IMR-90 (cell line): ENCODE measurements around the gene LDHAL6B. TPM values are rescaled to one million over a fixed set of nuclear protein-coding genes. Genes with fewer than 3 reads are reported as not detected.
A peak's percentile ranks its signal among the peaks of the same experiment; 100 is the strongest.

Experiments
- ATAC-seq: fragments of 200-7000 bp; cut with Tn5 transposase; 2 replicates; pipeline ENCODE4 v1.9.1; 2020; ENCODE audit warnings: low read depth, mild to moderate bottlenecking, moderate library complexity
- BruUV-seq: library from RNA; stranded (reverse); fragments of 400-500 nt; replicated peaks from 2 replicates; lab custom pipeline; 2021; lab: Mats Ljungman, UMichigan
- CTCF ChIA-PET: fragments of 300-600 bp; formaldehyde crosslinking; extraction: SDS; loops from one replicate; lab custom pipeline; 2021; ENCODE audit warnings: antibody characterized with exemption; lab: Yijun Ruan, JAX
- POLR2A ChIA-PET: fragments of 300-600 bp; sonication (Branson Sonifier 250); formaldehyde crosslinking; loops from one replicate; lab custom pipeline; 2022; ENCODE audit warnings: antibody characterized with exemption; ENCODE audit not compliant: unreplicated experiment; lab: Charles Lee
- DNase-seq: peaks from one replicate; pipeline ENCODE4 v3.0.0; 2013
- H2AFZ ChIP-seq: replicated peaks from 2 replicates; pipeline ENCODE3; 2013; ENCODE audit warnings: low read length, mild to moderate bottlenecking; ENCODE audit not compliant: poor library complexity
- H2AK5ac ChIP-seq: 2 replicates; pipeline ENCODE4 v1.6.1; 2013; ENCODE audit warnings: low read depth, low read length, inconsistent platforms
- H2AK9ac ChIP-seq: replicated peaks from 2 replicates; pipeline ENCODE3; 2013; ENCODE audit warnings: mild to moderate bottlenecking, low read depth, low read length, moderate library complexity; ENCODE audit not compliant: poor library complexity
- H2BK120ac ChIP-seq: 2 replicates; pipeline ENCODE4 v1.6.1; 2013; ENCODE audit warnings: low read depth, low read length, inconsistent platforms
- H2BK15ac ChIP-seq: 3 replicates; pipeline ENCODE4 v1.6.1; 2013; ENCODE audit warnings: low read depth, low read length, inconsistent platforms
- H2BK20ac ChIP-seq: 2 replicates; pipeline ENCODE4 v1.6.1; 2013; ENCODE audit warnings: low read depth, mild to moderate bottlenecking, inconsistent platforms, low read length, moderate library complexity
- H2BK5ac ChIP-seq: 2 replicates; pipeline ENCODE4 v1.6.1; 2013; ENCODE audit warnings: mild to moderate bottlenecking, low read depth, low read length, inconsistent platforms; ENCODE audit not compliant: poor library complexity, severe bottlenecking
- H3K14ac ChIP-seq: replicated peaks from 2 replicates; pipeline ENCODE4 v1.6.1; 2013; ENCODE audit warnings: low read depth, low read length, inconsistent platforms
- H3K18ac ChIP-seq: 2 replicates; pipeline ENCODE4 v1.6.1; 2013; ENCODE audit warnings: low read depth, low read length, control low read depth
- H3K23ac ChIP-seq: 2 replicates; pipeline ENCODE4 v1.6.1; 2013; ENCODE audit warnings: low read depth, low read length, inconsistent platforms
- H3K27ac ChIP-seq: 2 replicates; pipeline ENCODE4 v1.5.1; 2013; ENCODE audit warnings: mild to moderate bottlenecking, control low read depth, low read length; ENCODE audit not compliant: insufficient read depth
- H3K27me3 ChIP-seq: 2 replicates; pipeline ENCODE4 v1.6.1; 2013; ENCODE audit warnings: low read length; ENCODE audit not compliant: control insufficient read depth, insufficient read depth
- H3K36me3 ChIP-seq: 2 replicates; pipeline ENCODE4 v1.6.1; 2013; ENCODE audit warnings: low read length, mixed read lengths; ENCODE audit not compliant: control insufficient read depth, insufficient read depth
- H3K4ac ChIP-seq: 2 replicates; pipeline ENCODE4 v1.6.1; 2013; ENCODE audit warnings: low read depth, low read length, inconsistent platforms
- H3K4me1 ChIP-seq: 2 replicates; pipeline ENCODE4 v1.6.1; 2013; ENCODE audit warnings: low read length, mixed read lengths; ENCODE audit not compliant: control insufficient read depth, insufficient read depth
- H3K4me2 ChIP-seq: 2 replicates; pipeline ENCODE4 v1.6.1; 2013; ENCODE audit warnings: low read depth, mild to moderate bottlenecking, control low read depth, low read length, moderate library complexity
- H3K4me3 ChIP-seq: 2 replicates; pipeline ENCODE4 v1.5.1; 2013; ENCODE audit warnings: low read depth, mild to moderate bottlenecking, control low read depth, low read length, moderate library complexity; ENCODE audit not compliant: insufficient read depth
- H3K56ac ChIP-seq: 2 replicates; pipeline ENCODE4 v1.6.1; 2013; ENCODE audit warnings: low read length, inconsistent platforms; ENCODE audit not compliant: insufficient read depth; ENCODE audit errors: extremely low read depth
- H3K79me1 ChIP-seq, 2 experiments: 2 replicates each; pipeline ENCODE4 v1.6.1; 2013; ENCODE audit warnings: low read length in 2 of 2, inconsistent platforms in 1 of 2, low read depth in 1 of 2
- H3K9ac ChIP-seq: 2 replicates; pipeline ENCODE4 v1.6.1; 2013; ENCODE audit warnings: low read depth, low read length, control low read depth
- H3K9me1 ChIP-seq: 2 replicates; pipeline ENCODE4 v1.6.1; 2013; ENCODE audit warnings: low read length, inconsistent platforms; ENCODE audit not compliant: insufficient read depth
- H3K9me3 ChIP-seq: 2 replicates; pipeline ENCODE4 v1.6.1; 2013; ENCODE audit warnings: low read length; ENCODE audit not compliant: control insufficient read depth, insufficient read depth
- H4K20me1 ChIP-seq: 2 replicates; pipeline ENCODE4 v1.6.1; 2013; ENCODE audit warnings: low read length, inconsistent platforms; ENCODE audit not compliant: insufficient read depth
- H4K5ac ChIP-seq: 2 replicates; pipeline ENCODE4 v1.6.1; 2013; ENCODE audit warnings: mild to moderate bottlenecking, low read depth, low read length, control low read depth
- H4K8ac ChIP-seq, 2 experiments: 2 replicates each; pipeline ENCODE4 v1.6.1; 2013; ENCODE audit warnings: low read depth in 2 of 2, low read length in 2 of 2, control low read depth in 1 of 2, inconsistent platforms in 1 of 2
- H4K91ac ChIP-seq: 2 replicates; pipeline ENCODE4 v1.6.1; 2013; ENCODE audit warnings: low read depth, low read length, inconsistent platforms; ENCODE audit not compliant: insufficient read depth
- MAFK ChIP-seq: IDR thresholded peaks from 2 replicates; pipeline ENCODE4 v1.6.1; 2012; ENCODE audit warnings: low read depth, low read length, improper control_type of control experiment
- RAD21 ChIP-seq: IDR thresholded peaks from 2 replicates; pipeline ENCODE4 v1.6.1; 2012; ENCODE audit warnings: low read length, improper control_type of control experiment
- RCOR1 ChIP-seq: IDR thresholded peaks from 2 replicates; pipeline ENCODE4 v1.6.1; 2012; ENCODE audit warnings: mild to moderate bottlenecking, low read length, improper control_type of control experiment; ENCODE audit not compliant: insufficient replicate concordance
- SMC3 ChIP-seq: fragments of 150-350 bp; IDR thresholded peaks from 2 replicates; pipeline ENCODE4 v1.6.1; 2016; ENCODE audit warnings: low read depth, mild to moderate bottlenecking, antibody characterized with exemption, low read length, moderate library complexity
- WGBS, 2 experiments: methylation state at CpG; one replicate each; pipeline versions ENCODE4 v1.1.5 to v1.1.7; 2013; ENCODE audit warnings: missing lambda C conversion rate in 2 of 2; ENCODE audit not compliant: insufficient read length in 1 of 2; ENCODE audit errors: extremely low coverage in 2 of 2; 5-methylcytosine and 5-hydroxymethylcytosine counted together
- dilution Hi-C: fragments of 300-500 bp; cut with HindIII; formaldehyde crosslinking; loops from one replicate; pipeline ENCODE4 v1.14.3; 2018; ENCODE audit warnings: low sequenced_read_pairs; ENCODE audit not compliant: unreplicated experiment
- in situ Hi-C: fragments of 300-500 bp; cut with MboI; formaldehyde crosslinking; loops from 3 replicates; pipeline ENCODE4 v1.14.3; 2019; ENCODE audit warnings: low sequenced_read_pairs, inconsistent platforms, mixed read lengths
- intact Hi-C: fragments of 100-400 bp; cut with micrococcal nuclease; formaldehyde crosslinking; loops from 2 replicates; pipeline ENCODE4 v1.10.0; 2022
- polyA plus RNA-seq, 3 experiments: library from polyadenylated mRNA; depleted of rRNA; stranded (reverse); fragments of >200 nt; gene quantifications; 2 replicates each; pipeline ENCODE4 v1.2.3, GENCODE V29; 2012; ENCODE audit warnings: low replicate concordance in 1 of 3
- total RNA-seq: library from RNA; depleted of rRNA; stranded (reverse); fragments of >200 nt; gene quantifications from 2 replicates; pipeline ENCODE4 v1.2.3, GENCODE V29; 2012
- TF ChIP-seq, protein P1 (sequence below): fragments of 150-350 bp; IDR thresholded peaks from 2 replicates; pipeline ENCODE4 v1.6.1; 2017; ENCODE audit warnings: mild to moderate bottlenecking, antibody characterized with exemption, low read length, low read depth
- TF ChIP-seq, protein P2 (sequence below): conservative IDR thresholded peaks from 2 replicates; pipeline ENCODE4 v1.5.1; 2012; ENCODE audit warnings: mild to moderate bottlenecking, low read depth, low read length, improper control_type of control experiment

The LDHAL6B gene
- total and polyA plus RNA-seq, 2 of the 4 experiments (the other 2 are of a cell fraction) = not detected

DNA sequence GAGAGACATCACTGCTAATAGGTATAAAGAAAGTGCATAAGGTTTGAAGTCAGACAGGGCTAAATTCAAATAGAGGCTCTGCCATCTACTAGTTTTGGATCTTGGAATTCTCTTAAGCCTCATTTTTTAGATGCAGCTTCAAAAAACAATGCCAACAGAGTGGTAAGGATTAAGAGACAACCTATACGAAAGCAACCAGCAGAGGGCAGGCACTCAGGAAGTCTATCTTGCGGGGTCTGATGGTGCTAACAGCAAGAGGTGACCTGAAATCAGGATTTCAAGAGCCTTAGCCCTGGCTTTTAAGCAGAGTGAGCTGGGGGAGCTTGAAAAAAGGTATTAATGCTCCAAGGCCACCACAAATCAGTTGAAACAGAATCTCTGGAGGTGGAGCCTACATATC, 40.7 kb downstream of the LDHAL6B start:
- Histone ChIP-seq H3K14ac (no peak overlapping the region), H3K4me2 (no peak overlapping the region), H3K9ac (no peak overlapping the region), H2BK5ac (no peak overlapping the region), H4K91ac (no peak overlapping the region), H3K4me1 (no peaks in the 10 kb centered on the region), H2AK5ac (no peak overlapping the region), H4K5ac (no peak overlapping the region), H3K79me1 (peaks cover 13 to 16% of the 10 kb centered on the region in 2 experiments; a peak in 3 of 4 replicates), H3K9me1 (no peaks in the 10 kb centered on the region), H3K27ac (no peak overlapping the region), H2BK20ac (no peak overlapping the region), H4K20me1 (no peaks in the 10 kb centered on the region), H3K27me3 (no peaks in the 10 kb centered on the region), H3K9me3 (no peaks in the 10 kb centered on the region), H3K23ac (no peak overlapping the region), H2AK9ac (no peak overlapping the region), H3K56ac (no peak overlapping the region), H3K36me3 (no peaks in the 10 kb centered on the region), H3K18ac (no peak overlapping the region), H4K8ac (no peak overlapping the region), H2BK120ac (no peak overlapping the region), H3K4me3 (no peak overlapping the region), H2AFZ (peak overlapping the region; percentile 53), H3K4ac (no peak overlapping the region), H2BK15ac (no peak overlapping the region)
- in situ Hi-C loops (loop anchor here (10.0 kb wide), 1 partner anchor 247 kb away; no protein-coding TSS in a partner anchor), dilution Hi-C loops (no loop called here), intact Hi-C loops (loop anchor here (1.0 kb wide), 3 partner anchors 125 to 245 kb away; partner anchors contain the start of gene MYO1E)
- POLR2A ChIA-PET = no interaction called here
- DNase-seq (peak; percentile 74), ATAC-seq (peak; percentile 93)
- BruUV-seq = no TSS peak
- WGBS, 2 experiments = 27% methylated on average over 2 of the region's 2 CpGs; no CpG with 5 or more reads in 1 of the 2 experiments
- TF ChIP-seq, protein P1, sequence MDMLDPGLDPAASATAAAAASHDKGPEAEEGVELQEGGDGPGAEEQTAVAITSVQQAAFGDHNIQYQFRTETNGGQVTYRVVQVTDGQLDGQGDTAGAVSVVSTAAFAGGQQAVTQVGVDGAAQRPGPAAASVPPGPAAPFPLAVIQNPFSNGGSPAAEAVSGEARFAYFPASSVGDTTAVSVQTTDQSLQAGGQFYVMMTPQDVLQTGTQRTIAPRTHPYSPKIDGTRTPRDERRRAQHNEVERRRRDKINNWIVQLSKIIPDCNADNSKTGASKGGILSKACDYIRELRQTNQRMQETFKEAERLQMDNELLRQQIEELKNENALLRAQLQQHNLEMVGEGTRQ = no peak
- TF ChIP-seq RAD21 = peak; percentile 76
- peak; percentile 81 for TF ChIP-seq SMC3
- no peak for TF ChIP-seq RCOR1
- no peak for TF ChIP-seq MAFK
- TF ChIP-seq, protein P2, sequence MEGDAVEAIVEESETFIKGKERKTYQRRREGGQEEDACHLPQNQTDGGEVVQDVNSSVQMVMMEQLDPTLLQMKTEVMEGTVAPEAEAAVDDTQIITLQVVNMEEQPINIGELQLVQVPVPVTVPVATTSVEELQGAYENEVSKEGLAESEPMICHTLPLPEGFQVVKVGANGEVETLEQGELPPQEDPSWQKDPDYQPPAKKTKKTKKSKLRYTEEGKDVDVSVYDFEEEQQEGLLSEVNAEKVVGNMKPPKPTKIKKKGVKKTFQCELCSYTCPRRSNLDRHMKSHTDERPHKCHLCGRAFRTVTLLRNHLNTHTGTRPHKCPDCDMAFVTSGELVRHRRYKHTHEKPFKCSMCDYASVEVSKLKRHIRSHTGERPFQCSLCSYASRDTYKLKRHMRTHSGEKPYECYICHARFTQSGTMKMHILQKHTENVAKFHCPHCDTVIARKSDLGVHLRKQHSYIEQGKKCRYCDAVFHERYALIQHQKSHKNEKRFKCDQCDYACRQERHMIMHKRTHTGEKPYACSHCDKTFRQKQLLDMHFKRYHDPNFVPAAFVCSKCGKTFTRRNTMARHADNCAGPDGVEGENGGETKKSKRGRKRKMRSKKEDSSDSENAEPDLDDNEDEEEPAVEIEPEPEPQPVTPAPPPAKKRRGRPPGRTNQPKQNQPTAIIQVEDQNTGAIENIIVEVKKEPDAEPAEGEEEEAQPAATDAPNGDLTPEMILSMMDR = peak; percentile 59
- CTCF ChIA-PET = interaction anchor here (0.6 to 1.8 kb wide), 12 partner anchors 9 to 272 kb away, joined by 3 to 7 read pairs (median 4); no protein-coding TSS in a partner anchor
